SK-N-MC (cell line): ENCODE measurements around the gene ZNF691.

ENCODE experiments used
- EZH2 ChIP-seq: fragments of 200-600 bp; sonication (generic); IDR thresholded peaks from one replicate; pipeline ENCODE4 v1.6.1; 2017; ENCODE audit warnings: antibody characterized with exemption
- FOXP2 ChIP-seq: optimal IDR thresholded peaks from 2 replicates; pipeline ENCODE3; 2011; ENCODE audit warnings: mild to moderate bottlenecking, moderate library complexity; ENCODE audit not compliant: insufficient read depth; ENCODE audit errors: extremely low read length, control extremely low read depth
- POLR2AphosphoS5 ChIP-seq: IDR thresholded peaks from 2 replicates; pipeline ENCODE4 v1.6.1; 2012; ENCODE audit warnings: mild to moderate bottlenecking, low read depth, low read length, borderline replicate concordance

DNA sequence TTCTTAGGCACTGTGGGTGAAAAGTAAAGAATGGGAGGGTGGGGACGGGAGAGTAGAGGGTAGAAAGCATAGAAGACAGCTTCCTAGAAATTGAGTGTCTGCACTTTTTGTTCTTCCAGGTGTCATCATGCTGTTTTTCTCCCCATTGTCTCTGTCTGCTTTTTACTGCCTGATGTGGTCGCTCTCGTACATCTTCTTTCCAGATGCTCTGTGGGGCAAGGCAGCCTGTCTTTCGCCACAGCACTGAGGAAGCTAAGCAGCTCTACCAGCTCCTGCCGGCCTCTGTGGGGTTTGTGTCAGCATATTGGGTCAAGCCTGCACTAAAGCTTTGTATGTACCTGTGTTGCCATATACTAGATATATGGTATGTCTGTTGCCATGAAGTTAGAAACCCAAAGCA, 48.4 kb upstream of the ZNF691 start:
- TF ChIP-seq EZH2 (no peak), POLR2AphosphoS5 (no peak), FOXP2 (no peak)
